Right cardiac atrium (tissue), 5 donors: ENCODE results near the gene POLR3C. TPM values are rescaled to one million over a fixed set of nuclear protein-coding genes. Genes with fewer than 3 reads are reported as not detected.
A peak's percentile ranks its signal among the peaks of the same experiment; 100 is the strongest.

ENCODE experiments used
- ATAC-seq, 2 donors: fragments of 200-7000 bp; cut with Tn5 transposase; one replicate each; pipeline versions ENCODE4 v1.8.0 to v1.9.1; 2020; ENCODE audit warnings: moderate library complexity in 2 of 2, mild to moderate bottlenecking in 1 of 2
- DNase-seq, 3 donors: peaks; one replicate each; pipeline ENCODE4 v3.0.0-alpha.2; 2020
- H3K27ac ChIP-seq: one replicate; pipeline ENCODE4 v1.5.1; 2013; ENCODE audit warnings: mild to moderate bottlenecking, low read length, control low read depth, moderate library complexity
- H3K27me3 ChIP-seq: one replicate; pipeline ENCODE4 v1.6.1; 2013; ENCODE audit not compliant: control insufficient read depth, insufficient read depth
- H3K4me1 ChIP-seq: one replicate; pipeline ENCODE4 v1.6.1; 2013; ENCODE audit warnings: low read length; ENCODE audit not compliant: control insufficient read depth, insufficient read depth
- H3K4me3 ChIP-seq: one replicate; pipeline ENCODE4 v1.5.1; 2013; ENCODE audit warnings: low read length, control low read depth
- H3K9me3 ChIP-seq: one replicate; pipeline ENCODE4 v1.6.1; 2013; ENCODE audit warnings: low read length; ENCODE audit not compliant: control insufficient read depth
- WGBS: extraction: QIAGEN DNeasy Blood & Tissue Kit; methylation state at CpG from one replicate; pipeline ENCODE4 v1.1.7; 2013; 5-methylcytosine and 5-hydroxymethylcytosine counted together
- intact Hi-C, 4 donors: fragments of 100-400 bp; cut with DNase I; formaldehyde crosslinking; loops; one replicate each; pipeline versions ENCODE4 v1.11.0 to v1.14.0; 2022 to 2023
- polyA plus RNA-seq: library from polyadenylated mRNA; stranded (reverse); fragments of 200-250 nt; gene quantifications from one replicate; pipeline ENCODE4 v1.2.3, GENCODE V29; 2013
- total RNA-seq, 4 donors: library from RNA; stranded (reverse); fragmentation: NEBNext Ultra II Directional; extraction: Animal tissue kit (Norgen Biotek cat#: 25700); gene quantifications; one replicate each; pipeline ENCODE4 v1.2.1, GENCODE V29; 2021
- donor health status: healthy with polysubstance abuse.
- donor health status: DM: no; HTN: yes; CAD: no.
- donor health status: DM: no; HTN: no; CAD: no.
- donor health status: DM: no; HTN: yes; CAD: no; lungs with severe emphysema.
- donor health status: DM: yes; HTN: yes; CAD: no.

The POLR3C gene
- total and polyA plus RNA-seq, 5 donors, result 8.7 to 15.9 (median 14.7) TPM

GRCh38 chr1:145874646-145875045, 50.6 kb downstream of the POLR3C start:
- WGBS, result 94% methylated on average over 12 of the region's 12 CpGs
- no peak for ATAC-seq
- Histone ChIP-seq H3K27ac (no peak overlapping the region), H3K27me3 (no peaks in the 10 kb centered on the region), H3K4me1 (peaks cover 3% of the 10 kb centered on the region), H3K4me3 (no peak overlapping the region), H3K9me3 (no peaks in the 10 kb centered on the region)
- DNase-seq, result no peak
- intact Hi-C loops, result no loop called here

- 82% methylated on average over 7 of the region's 7 CpGs for WGBS
These were observed 54.0 kb downstream of the POLR3C start for GRCh38 chr1:145877923-145878486.

GRCh38 chr1:145878724-145879123, 54.7 kb downstream of the POLR3C start:
- 72% methylated on average over 2 of the region's 2 CpGs for WGBS
- intact Hi-C loops, result no loop called here
- Histone ChIP-seq H3K27me3 (no peaks in the 10 kb centered on the region), H3K27ac (no peak overlapping the region), H3K9me3 (no peaks in the 10 kb centered on the region), H3K4me3 (no peak overlapping the region), H3K4me1 (no peaks in the 10 kb centered on the region)
- ATAC-seq (no peak), DNase-seq (no peak)

More at GRCh38 chr1:145877923-145878486, 54.0 kb downstream of the POLR3C start:
- Histone ChIP-seq H3K4me3 (no peak overlapping the region), H3K27ac (no peak overlapping the region), H3K4me1 (no peaks in the 10 kb centered on the region), H3K27me3 (no peaks in the 10 kb centered on the region), H3K9me3 (no peaks in the 10 kb centered on the region)
- no peak for ATAC-seq
- no peak for DNase-seq
- intact Hi-C loops, result no loop called here

GRCh38 chr1:145879775-145880174, 55.8 kb downstream of the POLR3C start:
- Histone ChIP-seq H3K27ac (no peak overlapping the region), H3K4me1 (no peaks in the 10 kb centered on the region), H3K4me3 (no peak overlapping the region), H3K27me3 (no peaks in the 10 kb centered on the region), H3K9me3 (no peaks in the 10 kb centered on the region)
- intact Hi-C loops, result no loop called here
- peak in 1 of 2 donors; percentile 42 for ATAC-seq
- WGBS, result 57% methylated on average over 5 of the region's 5 CpGs
- no peak for DNase-seq

GRCh38 chr1:145884675-145885074, 60.7 kb downstream of the POLR3C start:
- ATAC-seq (no peak), DNase-seq (no peak)
- Histone ChIP-seq H3K4me3 (no peak overlapping the region), H3K4me1 (no peaks in the 10 kb centered on the region), H3K27me3 (no peaks in the 10 kb centered on the region), H3K9me3 (no peaks in the 10 kb centered on the region), H3K27ac (no peak overlapping the region)
- intact Hi-C loops, result no loop called here
- WGBS, result 84% methylated on average over 1 of the region's 1 CpG

- no peaks in the 10 kb centered on the region for H3K4me1 ChIP-seq
- H3K9me3 ChIP-seq, result no peaks in the 10 kb centered on the region
- peak within 1 kb of the TSS; percentile 60 for H3K4me3 ChIP-seq
- ATAC-seq (peak; percentile 95), DNase-seq (peak; percentile 89 to 97 (median 95))
- peak within 1 kb of the TSS; percentile 46 for H3K27ac ChIP-seq
- WGBS, result 1% methylated on average over 36 of the region's 36 CpGs
- no peaks in the 10 kb centered on the region for H3K27me3 ChIP-seq
- intact Hi-C loops, result no loop called here
These were observed 61.8 kb downstream of the POLR3C start, which contains the start of gene ANKRD35 for GRCh38 chr1:145885738-145886287. Gene ANKRD35, minus strand, starts transcription at chr1:145885866. Its CDS starts 108 bp downstream, at chr1:145885758.

GRCh38 chr1:145886390-145886789, 62.4 kb downstream of the POLR3C start:
- peak; percentile 18 to 20 for ATAC-seq
- Histone ChIP-seq H3K27ac (peak overlapping the region; percentile 46), H3K9me3 (no peaks in the 10 kb centered on the region), H3K4me3 (peak overlapping the region; percentile 60), H3K27me3 (no peaks in the 10 kb centered on the region), H3K4me1 (no peaks in the 10 kb centered on the region)
- 35% methylated on average over 11 of the region's 11 CpGs for WGBS
- DNase-seq, result no peak
- intact Hi-C loops, result no loop called here

- intact Hi-C loops, result no loop called here
- no peak for DNase-seq
- H3K27me3 ChIP-seq, result no peaks in the 10 kb centered on the region
These were observed 62.8 kb downstream of the POLR3C start for GRCh38 chr1:145886816-145887215.

GRCh38 chr1:145887631-145888030, 63.6 kb downstream of the POLR3C start:
- ATAC-seq, result no peak
- no peak for DNase-seq
- no peaks in the 10 kb centered on the region for H3K27me3 ChIP-seq
- H3K4me3 ChIP-seq, result no peak overlapping the region
- WGBS, result 75% methylated on average over 5 of the region's 5 CpGs
- no peak overlapping the region for H3K27ac ChIP-seq
- peaks cover 6% of the 10 kb centered on the region for H3K4me1 ChIP-seq
- intact Hi-C loops, result no loop called here
- H3K9me3 ChIP-seq, result no peaks in the 10 kb centered on the region

More at GRCh38 chr1:145886816-145887215, 62.8 kb downstream of the POLR3C start:
- 51% methylated on average over 8 of the region's 8 CpGs for WGBS
- H3K4me3 ChIP-seq, result peak overlapping the region; percentile 60
- ATAC-seq, result peak in 1 of 2 donors; percentile 6
- no peaks in the 10 kb centered on the region for H3K9me3 ChIP-seq
- no peak overlapping the region for H3K27ac ChIP-seq
- H3K4me1 ChIP-seq, result peaks cover 3% of the 10 kb centered on the region

GRCh38 chr1:145889722-145890121, 65.7 kb downstream of the POLR3C start:
- Histone ChIP-seq H3K9me3 (no peaks in the 10 kb centered on the region), H3K27me3 (no peaks in the 10 kb centered on the region), H3K4me1 (peaks cover 9% of the 10 kb centered on the region), H3K27ac (no peak overlapping the region), H3K4me3 (no peak overlapping the region)
- intact Hi-C loops, result loop anchor here (5.0 to 10.0 kb wide), 3 partner anchors 75 to 125 kb away; partner anchors contain the start of genes ANKRD34A (in 1 of the 4) and POLR3GL (in 1 of the 4)
- no peak for ATAC-seq
- DNase-seq, result no peak
- WGBS, result 73% methylated on average over 3 of the region's 3 CpGs

GRCh38 chr1:145891143-145891542, 67.1 kb downstream of the POLR3C start:
- H3K4me1 ChIP-seq, result peaks cover 9% of the 10 kb centered on the region
- no peak overlapping the region for H3K4me3 ChIP-seq
- H3K27ac ChIP-seq, result peak overlapping the region; percentile 86
- ATAC-seq (peak; percentile 28 to 71), DNase-seq (no peak)
- H3K27me3 ChIP-seq, result no peaks in the 10 kb centered on the region
- intact Hi-C loops, result loop anchor here (5.0 to 10.0 kb wide), 3 partner anchors 74 to 124 kb away; partner anchors contain the start of genes ANKRD34A (in 1 of the 4) and POLR3GL (in 1 of the 4)
- H3K9me3 ChIP-seq, result no peaks in the 10 kb centered on the region
- WGBS, result 36% methylated on average over 1 of the region's 1 CpG
